Breast epithelium (tissue), 3 donors: ENCODE measurements around the gene KCNJ10.

Source experiments
- CTCF ChIP-seq, 3 donors: fragments of 450-650 bp; IDR thresholded peaks; one replicate each; pipeline ENCODE4 v1.5.1; 2016 to 2017; ENCODE audit warnings: antibody characterized with exemption in 3 of 3, mild to moderate bottlenecking in 3 of 3, moderate library complexity in 3 of 3
- POLR2A ChIP-seq: fragments of 450-650 bp; IDR thresholded peaks from one replicate; pipeline ENCODE4 v1.6.1; 2016; ENCODE audit warnings: antibody characterized with exemption, mild to moderate bottlenecking, moderate library complexity
- POLR2AphosphoS5 ChIP-seq, 3 donors: sonication (generic); formaldehyde crosslinking; IDR thresholded peaks; one replicate each; pipeline ENCODE4 v1.6.1; 2017; ENCODE audit warnings: antibody characterized with exemption in 3 of 3

GRCh38 chr1:160117709-160118183 lies 47.8 kb upstream of the KCNJ10 start:
- TF ChIP-seq POLR2AphosphoS5 (IDR thresholded peaks at IDR 0.05) (no peak), CTCF (IDR thresholded peaks at IDR 0.05) (no peak), POLR2A (no peak)
